K562 (cell line): Measurements from ENCODE around the gene ZNF558. TPM values are rescaled to one million over a fixed set of nuclear protein-coding genes. Genes with fewer than 3 reads are reported as not detected.
A peak's percentile ranks its signal among the peaks of the same experiment; 100 is the strongest.

Source experiments
- BRF1 ChIP-seq: IDR thresholded peaks from 3 replicates; pipeline ENCODE4 v1.6.1; 2011; ENCODE audit warnings: borderline replicate concordance, mild to moderate bottlenecking; ENCODE audit not compliant: insufficient read length; ENCODE audit errors: extremely low read depth
- CBFA2T3 ChIP-seq: fragments of 450-650 bp; IDR thresholded peaks from 2 replicates; pipeline ENCODE4 v1.6.1; 2017
- CCNT2 ChIP-seq: IDR thresholded peaks from 2 replicates; pipeline ENCODE4 v1.6.1; 2011; ENCODE audit warnings: borderline replicate concordance, low read depth, mild to moderate bottlenecking, moderate library complexity, mixed read lengths, low read length; ENCODE audit not compliant: insufficient read length; ENCODE audit errors: extremely low read depth
- ESRRB ChIP-seq: fragments of 250-450 bp; sonication (Bioruptor Pico); IDR thresholded peaks from 2 replicates; pipeline ENCODE4 v1.5.0; 2020; ENCODE audit warnings: mild to moderate bottlenecking, moderate library complexity, borderline replicate concordance
- ILF3 ChIP-seq: fragments of 450-650 bp; IDR thresholded peaks from 2 replicates; pipeline ENCODE4 v1.6.1; 2018; ENCODE audit warnings: antibody characterized with exemption, mild to moderate bottlenecking, moderate library complexity, borderline replicate concordance
- JUN ChIP-seq, 2 experiments: sonication (generic) in 1 of 2; formaldehyde crosslinking in 1 of 2; IDR thresholded peaks; 2 replicates each; pipeline versions ENCODE4 v1.6.1 to v1.8.0; 2012 to 2022; ENCODE audit warnings: borderline replicate concordance in 2 of 2, mild to moderate bottlenecking in 2 of 2, improper control_type of control experiment in 1 of 2, low read depth in 1 of 2, low read length in 1 of 2, missing genetic modification reagents in 1 of 2
- MEF2D ChIP-seq: conservative IDR thresholded peaks from 2 replicates; pipeline ENCODE4 v1.6.1; 2016; ENCODE audit warnings: low read depth, missing genetic modification characterization, missing compliant biosample characterization
- NCOA1 ChIP-seq: fragments of 450-650 bp; IDR thresholded peaks from 2 replicates; pipeline ENCODE4 v1.6.1; 2016; ENCODE audit warnings: low read depth
- NR4A1 ChIP-seq, 2 experiments: fragments of 250-450 bp in 1 of 2; fragments of 450-650 bp in 1 of 2; sonication (Bioruptor Pico) in 1 of 2; IDR thresholded peaks; 2 replicates each; pipeline versions ENCODE4 v1.4.0 to v1.6.1; 2016 to 2020; ENCODE audit warnings: mild to moderate bottlenecking in 2 of 2, missing compliant biosample characterization in 1 of 2, missing genetic modification characterization in 1 of 2, moderate library complexity in 1 of 2
- PURB ChIP-seq: sonication (generic); formaldehyde crosslinking; IDR thresholded peaks from 2 replicates; pipeline ENCODE4 v1.9.0; 2021; ENCODE audit warnings: low read depth, mild to moderate bottlenecking, missing genetic modification reagents
- RBBP5 ChIP-seq: fragments of 200-600 bp; sonication (generic); IDR thresholded peaks from 2 replicates; pipeline ENCODE4 v1.6.1; 2012; ENCODE audit warnings: borderline replicate concordance, mild to moderate bottlenecking, low read length, control low read depth, inconsistent platforms; ENCODE audit not compliant: insufficient read depth, poor library complexity, severe bottlenecking
- RBM14 ChIP-seq: fragments of 200-400 bp; formaldehyde crosslinking; IDR thresholded peaks from 2 replicates; pipeline ENCODE4 v1.6.1; 2018; ENCODE audit warnings: low read depth, mild to moderate bottlenecking, low read length, moderate library complexity, borderline replicate concordance; ENCODE audit not compliant: insufficient read depth
- SP2 ChIP-seq: IDR thresholded peaks from 2 replicates; pipeline ENCODE4 v1.6.1; 2011; ENCODE audit warnings: mild to moderate bottlenecking, low read depth, low read length, moderate library complexity; ENCODE audit not compliant: poor library complexity, severe bottlenecking; ENCODE audit errors: extremely low read depth
- TAF7 ChIP-seq: fragments of 450-650 bp; IDR thresholded peaks from 2 replicates; pipeline ENCODE4 v1.6.1; 2016; ENCODE audit warnings: missing genetic modification characterization, missing compliant biosample characterization
- ZNF124 ChIP-seq: sonication (generic); formaldehyde crosslinking; IDR thresholded peaks from 2 replicates; pipeline ENCODE4 v1.8.1; 2022; ENCODE audit warnings: missing genetic modification reagents
- polyA plus RNA-seq, 8 experiments: library from polyadenylated mRNA; depleted of rRNA in 4 of 8; stranded (reverse) in 5 of 8; unstranded in 3 of 8; fragments of >200 nt; fragmentation: Nextera tagmentation in 2 of 8; fragmentation: Illumina TruSeq in 1 of 8; extraction: Ambion mirVana in 2 of 8; extraction: Trizol in 1 of 8; gene quantifications; 2 replicates each; pipeline versions ENCODE4 v1.2.1 to v1.2.3, GENCODE V29; 2011 to 2014; ENCODE audit warnings: inconsistent platforms in 1 of 8, missing spikeins in 1 of 8
- total RNA-seq, 7 experiments: library from RNA; depleted of rRNA in 6 of 7; stranded (reverse); fragments of >200 nt in 6 of 7; fragmentation: Illumina TruSeq in 2 of 7; extraction: Trizol in 2 of 7; gene quantifications; 2 replicates each; pipeline versions ENCODE4 v1.2.1 to v1.2.3, GENCODE V29; 2011 to 2021; ENCODE audit warnings: low replicate concordance in 1 of 7
- TF ChIP-seq, protein P1 (sequence below): fragments of 250-450 bp; sonication (Bioruptor Pico); IDR thresholded peaks from 2 replicates; pipeline ENCODE4 v1.4.0; 2020; ENCODE audit warnings: mild to moderate bottlenecking, moderate library complexity, borderline replicate concordance
- TF ChIP-seq, protein P2 (sequence below), 3 experiments: fragments of 200-800 bp in 1 of 3; fragments of 250-450 bp in 1 of 3; fragments of 450-650 bp in 1 of 3; sonication (Bioruptor Pico) in 1 of 3; sonication (Bioruptor generic) in 1 of 3; formaldehyde crosslinking in 1 of 3; IDR thresholded peaks; 2 replicates each; pipeline versions ENCODE4 v1.6.1 to v1.8.0; 2016 to 2022; ENCODE audit warnings: mild to moderate bottlenecking in 2 of 3, missing genetic modification characterization in 2 of 3, missing compliant biosample characterization in 1 of 3, moderate library complexity in 1 of 3

Gene ZNF558
- total and polyA plus RNA-seq, 9 of the 15 experiments (the other 6 are each of a cell fraction or from before 2014, with no cell fraction given): 5.4 to 47.6 (median 21.2) TPM

- TF ChIP-seq PURB (CRISPR knock-in tag) (no peak), CCNT2 (peak; percentile 71), MEF2D (tag) (no peak), JUN (IDR thresholded peaks at IDR 0.05; ENCODE audit: borderline replicate concordance, low read depth, low read length) (no peak), JUN (CRISPR knock-in tag; IDR thresholded peaks at IDR 0.05; ENCODE audit: borderline replicate concordance) (no peak), ESRRB (CRISPR knock-in tag) (no peak), NR4A1 (CRISPR knock-in tag; IDR thresholded peaks at IDR 0.05) (no peak), NR4A1 (tag; IDR thresholded peaks at IDR 0.05) (no peak), NCOA1 (peak; percentile 86), SP2 (no peak), ILF3 (peak; percentile 24; the same call in 1 of the 2 replicates), TAF7 (no peak), ZNF124 (CRISPR knock-in tag) (no peak), RBBP5 (peak; percentile 87), BRF1 (no peak), CBFA2T3 (0 out of 2 replicates have a peak, but pooled peaks have one; percentile 8), RBM14 (no peak)
- TF ChIP-seq, protein P1, sequence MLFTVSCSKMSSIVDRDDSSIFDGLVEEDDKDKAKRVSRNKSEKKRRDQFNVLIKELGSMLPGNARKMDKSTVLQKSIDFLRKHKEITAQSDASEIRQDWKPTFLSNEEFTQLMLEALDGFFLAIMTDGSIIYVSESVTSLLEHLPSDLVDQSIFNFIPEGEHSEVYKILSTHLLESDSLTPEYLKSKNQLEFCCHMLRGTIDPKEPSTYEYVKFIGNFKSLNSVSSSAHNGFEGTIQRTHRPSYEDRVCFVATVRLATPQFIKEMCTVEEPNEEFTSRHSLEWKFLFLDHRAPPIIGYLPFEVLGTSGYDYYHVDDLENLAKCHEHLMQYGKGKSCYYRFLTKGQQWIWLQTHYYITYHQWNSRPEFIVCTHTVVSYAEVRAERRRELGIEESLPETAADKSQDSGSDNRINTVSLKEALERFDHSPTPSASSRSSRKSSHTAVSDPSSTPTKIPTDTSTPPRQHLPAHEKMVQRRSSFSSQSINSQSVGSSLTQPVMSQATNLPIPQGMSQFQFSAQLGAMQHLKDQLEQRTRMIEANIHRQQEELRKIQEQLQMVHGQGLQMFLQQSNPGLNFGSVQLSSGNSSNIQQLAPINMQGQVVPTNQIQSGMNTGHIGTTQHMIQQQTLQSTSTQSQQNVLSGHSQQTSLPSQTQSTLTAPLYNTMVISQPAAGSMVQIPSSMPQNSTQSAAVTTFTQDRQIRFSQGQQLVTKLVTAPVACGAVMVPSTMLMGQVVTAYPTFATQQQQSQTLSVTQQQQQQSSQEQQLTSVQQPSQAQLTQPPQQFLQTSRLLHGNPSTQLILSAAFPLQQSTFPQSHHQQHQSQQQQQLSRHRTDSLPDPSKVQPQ: no peak
- TF ChIP-seq, protein P2, sequence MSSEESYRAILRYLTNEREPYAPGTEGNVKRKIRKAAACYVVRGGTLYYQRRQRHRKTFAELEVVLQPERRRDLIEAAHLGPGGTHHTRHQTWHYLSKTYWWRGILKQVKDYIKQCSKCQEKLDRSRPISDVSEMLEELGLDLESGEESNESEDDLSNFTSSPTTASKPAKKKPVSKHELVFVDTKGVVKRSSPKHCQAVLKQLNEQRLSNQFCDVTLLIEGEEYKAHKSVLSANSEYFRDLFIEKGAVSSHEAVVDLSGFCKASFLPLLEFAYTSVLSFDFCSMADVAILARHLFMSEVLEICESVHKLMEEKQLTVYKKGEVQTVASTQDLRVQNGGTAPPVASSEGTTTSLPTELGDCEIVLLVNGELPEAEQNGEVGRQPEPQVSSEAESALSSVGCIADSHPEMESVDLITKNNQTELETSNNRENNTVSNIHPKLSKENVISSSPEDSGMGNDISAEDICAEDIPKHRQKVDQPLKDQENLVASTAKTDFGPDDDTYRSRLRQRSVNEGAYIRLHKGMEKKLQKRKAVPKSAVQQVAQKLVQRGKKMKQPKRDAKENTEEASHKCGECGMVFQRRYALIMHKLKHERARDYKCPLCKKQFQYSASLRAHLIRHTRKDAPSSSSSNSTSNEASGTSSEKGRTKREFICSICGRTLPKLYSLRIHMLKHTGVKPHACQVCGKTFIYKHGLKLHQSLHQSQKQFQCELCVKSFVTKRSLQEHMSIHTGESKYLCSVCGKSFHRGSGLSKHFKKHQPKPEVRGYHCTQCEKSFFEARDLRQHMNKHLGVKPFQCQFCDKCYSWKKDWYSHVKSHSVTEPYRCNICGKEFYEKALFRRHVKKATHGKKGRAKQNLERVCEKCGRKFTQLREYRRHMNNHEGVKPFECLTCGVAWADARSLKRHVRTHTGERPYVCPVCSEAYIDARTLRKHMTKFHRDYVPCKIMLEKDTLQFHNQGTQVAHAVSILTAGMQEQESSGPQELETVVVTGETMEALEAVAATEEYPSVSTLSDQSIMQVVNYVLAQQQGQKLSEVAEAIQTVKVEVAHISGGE (CRISPR knock-in tag; IDR thresholded peaks at IDR 0.05): peak; percentile 91 to 98 (median 92); a peak in 5 of 6 replicates
Measured at GRCh38 chr19:8832132-8833021, at the start of gene ZNF558, which contains the start of gene MBD3L1 (continued).
